ENCODE results near the gene FAM227A. TPM values are rescaled to one million over a fixed set of nuclear protein-coding genes. Genes with fewer than 3 reads are reported as not detected.

Gene FAM227A
- total and polyA plus RNA-seq, 4 donors: 0.01 to 0.42 (median 0.04) TPM

- H3K9me3 ChIP-seq (ENCODE audit: control insufficient read depth in 4 of 4, low read length in 3 of 4): no peaks in the 10 kb centered on the region
- no peak for TF ChIP-seq JUND (IDR thresholded peaks at IDR 0.05)
- no peaks in the 10 kb centered on the region for H3K4me1 ChIP-seq (ENCODE audit: control insufficient read depth in 4 of 4, insufficient read depth in 4 of 4, low read length in 3 of 4)
- no peak overlapping the region for H3K4me3 ChIP-seq (ENCODE audit: low read depth in 1 of 3, low read length in 3 of 3)
- DNase-seq (ENCODE audit: low spot score): no peak
- H3K36me3 ChIP-seq (ENCODE audit: control insufficient read depth in 4 of 4, insufficient read depth in 3 of 4, low read depth in 1 of 4, low read length in 3 of 4): no peaks in the 10 kb centered on the region
- no peaks in the 10 kb centered on the region for H3K27me3 ChIP-seq (ENCODE audit: control insufficient read depth in 4 of 4, insufficient read depth in 4 of 4, low read length in 3 of 4)
- WGBS: 49% methylated on average over 3 of the region's 3 CpGs
- H3K9ac ChIP-seq (ENCODE audit: low read depth in 1 of 2, low read length in 2 of 2): no peak overlapping the region
- H3K27ac ChIP-seq (ENCODE audit: low read depth in 1 of 2, low read length in 2 of 2): no peak overlapping the region
These were observed 17.5 kb downstream of the FAM227A start for GRCh38 chr22:38638728-38639127.

- DNase-seq (ENCODE audit: low spot score): no peak
- Histone ChIP-seq H3K9ac (ENCODE audit: low read depth in 1 of 2, low read length in 2 of 2) (no peak overlapping the region), H3K27ac (ENCODE audit: low read depth in 1 of 2, low read length in 2 of 2) (no peak overlapping the region), H3K4me3 (ENCODE audit: low read depth in 1 of 3, low read length in 3 of 3) (no peak overlapping the region), H3K9me3 (ENCODE audit: control insufficient read depth in 4 of 4, low read length in 3 of 4) (no peaks in the 10 kb centered on the region), H3K4me1 (ENCODE audit: control insufficient read depth in 4 of 4, insufficient read depth in 4 of 4, low read length in 3 of 4) (no peaks in the 10 kb centered on the region), H3K36me3 (ENCODE audit: control insufficient read depth in 4 of 4, insufficient read depth in 3 of 4, low read depth in 1 of 4, low read length in 3 of 4) (no peaks in the 10 kb centered on the region), H3K27me3 (ENCODE audit: control insufficient read depth in 4 of 4, insufficient read depth in 4 of 4, low read length in 3 of 4) (no peaks in the 10 kb centered on the region)
- TF ChIP-seq FOXA2 (IDR thresholded peaks at IDR 0.05) (no peak), ZBTB33 (IDR thresholded peaks at IDR 0.05) (no peak), MAX (IDR thresholded peaks at IDR 0.05) (no peak), YY1 (IDR thresholded peaks at IDR 0.05) (no peak)
- WGBS: 89% methylated on average over 2 of the region's 2 CpGs
These were observed 18.0 kb downstream of the FAM227A start for GRCh38 chr22:38638216-38638615.

- no peak overlapping the region for H3K4me3 ChIP-seq (ENCODE audit: low read depth in 1 of 3, low read length in 3 of 3)
- DNase-seq (ENCODE audit: low spot score): no peak
- no peaks in the 10 kb centered on the region for H3K36me3 ChIP-seq (ENCODE audit: control insufficient read depth in 4 of 4, insufficient read depth in 3 of 4, low read depth in 1 of 4, low read length in 3 of 4)
- no peak overlapping the region for H3K9ac ChIP-seq (ENCODE audit: low read depth in 1 of 2, low read length in 2 of 2)
- no peaks in the 10 kb centered on the region for H3K4me1 ChIP-seq (ENCODE audit: control insufficient read depth in 4 of 4, insufficient read depth in 4 of 4, low read length in 3 of 4)
- WGBS: 44% methylated on average over 3 of the region's 3 CpGs
- H3K27me3 ChIP-seq (ENCODE audit: control insufficient read depth in 4 of 4, insufficient read depth in 4 of 4, low read length in 3 of 4): no peaks in the 10 kb centered on the region
- no peak overlapping the region for H3K27ac ChIP-seq (ENCODE audit: low read depth in 1 of 2, low read length in 2 of 2)
- no peak for TF ChIP-seq CTCF (IDR thresholded peaks at IDR 0.05; ENCODE audit: low read depth, low read length, missing input control)
- no peak for TF ChIP-seq YY1 (IDR thresholded peaks at IDR 0.05)
- TF ChIP-seq ATF3 (IDR thresholded peaks at IDR 0.05): no peak
- no peak for TF ChIP-seq MAX (IDR thresholded peaks at IDR 0.05)
- TF ChIP-seq FOXA2 (IDR thresholded peaks at IDR 0.05): no peak
- TF ChIP-seq HNF4A (conservative IDR thresholded peaks at IDR 0.05): no peak
- TF ChIP-seq NR2F2 (IDR thresholded peaks at IDR 0.05): no peak
- no peak for TF ChIP-seq RAD21 (IDR thresholded peaks at IDR 0.05)
- no peak for TF ChIP-seq REST (IDR thresholded peaks at IDR 0.05)
- no peak for TF ChIP-seq GABPA (IDR thresholded peaks at IDR 0.05 in 1 of 2, conservative IDR thresholded peaks at IDR 0.05 in 1 of 2)
- no peak for TF ChIP-seq HNF4G (IDR thresholded peaks at IDR 0.05)
- no peak for TF ChIP-seq RXRA (IDR thresholded peaks at IDR 0.05)
- no peak for TF ChIP-seq ZBTB33 (IDR thresholded peaks at IDR 0.05)
- no peaks in the 10 kb centered on the region for H3K9me3 ChIP-seq (ENCODE audit: control insufficient read depth in 4 of 4, low read length in 3 of 4)
These were observed 23.7 kb downstream of the FAM227A start for GRCh38 chr22:38632528-38632927.

Data from liver (tissue), 9 donors.